IMR-90 (cell line): ENCODE data around the gene NBEAL1.

ENCODE experiments used
- CEBPB ChIP-seq: IDR thresholded peaks from 2 replicates; pipeline ENCODE4 v1.6.1; 2012; ENCODE audit warnings: low read depth, low read length, improper control_type of control experiment
- CHD1 ChIP-seq: IDR thresholded peaks from 2 replicates; pipeline ENCODE4 v1.6.1; 2012; ENCODE audit warnings: low read depth, low read length, improper control_type of control experiment
- POLR2A ChIP-seq: IDR thresholded peaks from 2 replicates; pipeline ENCODE4 v1.6.1; 2012; ENCODE audit warnings: mild to moderate bottlenecking, low read depth, low read length
- RFX5 ChIP-seq: IDR thresholded peaks from 2 replicates; pipeline ENCODE4 v1.8.0; 2012; ENCODE audit warnings: low read depth, mild to moderate bottlenecking, low read length, moderate library complexity
- TF ChIP-seq, protein P1 (sequence below): conservative IDR thresholded peaks from 2 replicates; pipeline ENCODE4 v1.5.1; 2012; ENCODE audit warnings: mild to moderate bottlenecking, low read depth, low read length, improper control_type of control experiment
- TF ChIP-seq, protein P2 (sequence below): fragments of 150-350 bp; IDR thresholded peaks from 2 replicates; pipeline ENCODE4 v1.6.1; 2017; ENCODE audit warnings: mild to moderate bottlenecking, antibody characterized with exemption, low read length, low read depth

DNA sequence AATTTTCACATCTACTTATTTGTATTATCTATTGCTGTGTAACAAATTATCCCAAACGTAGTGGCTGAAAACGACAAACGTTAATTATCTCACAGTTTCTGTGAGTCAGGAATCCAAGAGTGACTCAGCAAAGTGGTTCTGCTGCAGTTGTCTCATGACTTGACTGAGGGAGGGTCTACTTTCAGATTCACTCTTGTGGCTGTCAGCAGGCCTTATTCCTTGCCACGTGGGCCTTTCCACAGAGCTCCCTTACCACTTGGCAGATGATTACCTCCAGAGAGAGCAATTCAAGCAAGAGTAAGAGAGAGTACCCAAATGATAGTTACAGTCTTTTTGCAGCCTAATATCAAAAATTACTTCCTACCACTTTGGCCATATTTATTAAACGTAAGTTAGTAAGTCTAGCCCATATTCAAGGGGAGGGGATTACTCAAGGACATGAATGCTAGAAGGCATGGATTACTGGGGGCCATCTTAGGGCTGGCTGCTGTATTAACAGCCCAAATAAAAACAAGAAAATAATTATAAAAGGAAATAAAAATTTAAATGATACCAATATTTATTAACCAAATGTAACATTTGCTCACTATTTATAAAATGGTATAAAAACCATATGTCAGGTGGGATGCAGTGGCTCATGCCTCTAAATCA is 48.7 kb upstream of the NBEAL1 start:
- TF ChIP-seq, protein P1, sequence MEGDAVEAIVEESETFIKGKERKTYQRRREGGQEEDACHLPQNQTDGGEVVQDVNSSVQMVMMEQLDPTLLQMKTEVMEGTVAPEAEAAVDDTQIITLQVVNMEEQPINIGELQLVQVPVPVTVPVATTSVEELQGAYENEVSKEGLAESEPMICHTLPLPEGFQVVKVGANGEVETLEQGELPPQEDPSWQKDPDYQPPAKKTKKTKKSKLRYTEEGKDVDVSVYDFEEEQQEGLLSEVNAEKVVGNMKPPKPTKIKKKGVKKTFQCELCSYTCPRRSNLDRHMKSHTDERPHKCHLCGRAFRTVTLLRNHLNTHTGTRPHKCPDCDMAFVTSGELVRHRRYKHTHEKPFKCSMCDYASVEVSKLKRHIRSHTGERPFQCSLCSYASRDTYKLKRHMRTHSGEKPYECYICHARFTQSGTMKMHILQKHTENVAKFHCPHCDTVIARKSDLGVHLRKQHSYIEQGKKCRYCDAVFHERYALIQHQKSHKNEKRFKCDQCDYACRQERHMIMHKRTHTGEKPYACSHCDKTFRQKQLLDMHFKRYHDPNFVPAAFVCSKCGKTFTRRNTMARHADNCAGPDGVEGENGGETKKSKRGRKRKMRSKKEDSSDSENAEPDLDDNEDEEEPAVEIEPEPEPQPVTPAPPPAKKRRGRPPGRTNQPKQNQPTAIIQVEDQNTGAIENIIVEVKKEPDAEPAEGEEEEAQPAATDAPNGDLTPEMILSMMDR: no peak
- no peak for TF ChIP-seq POLR2A
- TF ChIP-seq CEBPB: no peak
- no peak for TF ChIP-seq RFX5
- TF ChIP-seq, protein P2, sequence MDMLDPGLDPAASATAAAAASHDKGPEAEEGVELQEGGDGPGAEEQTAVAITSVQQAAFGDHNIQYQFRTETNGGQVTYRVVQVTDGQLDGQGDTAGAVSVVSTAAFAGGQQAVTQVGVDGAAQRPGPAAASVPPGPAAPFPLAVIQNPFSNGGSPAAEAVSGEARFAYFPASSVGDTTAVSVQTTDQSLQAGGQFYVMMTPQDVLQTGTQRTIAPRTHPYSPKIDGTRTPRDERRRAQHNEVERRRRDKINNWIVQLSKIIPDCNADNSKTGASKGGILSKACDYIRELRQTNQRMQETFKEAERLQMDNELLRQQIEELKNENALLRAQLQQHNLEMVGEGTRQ: no peak
- TF ChIP-seq CHD1: no peak
